Mesodermal cell (in vitro differentiated cells): ENCODE data around the gene FAM204A.

ENCODE experiments used
- H3K27ac ChIP-seq: 2 replicates; pipeline ENCODE4 v1.7.0; 2013; ENCODE audit warnings: mild to moderate bottlenecking, low read depth, low read length, moderate library complexity; ENCODE audit not compliant: severe bottlenecking
- H3K36me3 ChIP-seq: 2 replicates; pipeline ENCODE4 v1.7.1; 2013; ENCODE audit warnings: mild to moderate bottlenecking, low read length, moderate library complexity; ENCODE audit not compliant: control insufficient read depth, insufficient read depth
- H3K4me1 ChIP-seq: one replicate; pipeline ENCODE4 v1.7.1; 2013; ENCODE audit warnings: mild to moderate bottlenecking, low read length; ENCODE audit not compliant: insufficient read depth, control insufficient read depth, poor library complexity, severe bottlenecking
- H3K4me3 ChIP-seq: 2 replicates; pipeline ENCODE4 v1.7.0; 2013; ENCODE audit warnings: low read length, control low read depth, mild to moderate bottlenecking; ENCODE audit not compliant: insufficient read depth, poor library complexity, severe bottlenecking; ENCODE audit errors: extremely low read depth
- H3K9me3 ChIP-seq: 2 replicates; pipeline ENCODE4 v1.7.1; 2013; ENCODE audit warnings: mild to moderate bottlenecking, low read length, moderate library complexity; ENCODE audit not compliant: control insufficient read depth
- WGBS, 2 experiments: methylation state at CpG; one replicate each; pipeline ENCODE4 v1.1.5; 2013; ENCODE audit warnings: missing lambda C conversion rate in 2 of 2; ENCODE audit not compliant: insufficient coverage in 2 of 2; 5-methylcytosine and 5-hydroxymethylcytosine counted together

Gene FAM204A

GRCh38 chr10:118357841-118358240, 15.7 kb upstream of the FAM204A start:
- WGBS, 2 experiments, result no CpG with 5 or more reads among the region's 3 CpGs
- no peaks in the 10 kb centered on the region for H3K36me3 ChIP-seq
- no peak overlapping the region for H3K4me3 ChIP-seq
- H3K9me3 ChIP-seq, result no peaks in the 10 kb centered on the region
- no peak overlapping the region for H3K27ac ChIP-seq
- no peaks in the 10 kb centered on the region for H3K4me1 ChIP-seq

- Histone ChIP-seq H3K4me1 (no peaks in the 10 kb centered on the region), H3K36me3 (no peaks in the 10 kb centered on the region), H3K9me3 (no peaks in the 10 kb centered on the region), H3K4me3 (no peak overlapping the region), H3K27ac (no peak overlapping the region)
- 88 to 100% methylated on average over 2 of the region's 2 CpGs for WGBS, 2 experiments
Measured at GRCh38 chr10:118356628-118357027, 14.5 kb upstream of the FAM204A start.

- Histone ChIP-seq H3K9me3 (no peaks in the 10 kb centered on the region), H3K36me3 (no peaks in the 10 kb centered on the region), H3K27ac (no peak overlapping the region), H3K4me3 (no peak overlapping the region), H3K4me1 (no peaks in the 10 kb centered on the region)
- WGBS, 2 experiments, result 60 to 64% methylated on average over 1 of the region's 3 CpGs
Measured at GRCh38 chr10:118355234-118355633, 13.1 kb upstream of the FAM204A start.

GRCh38 chr10:118349235-118349634, 7.1 kb upstream of the FAM204A start:
- H3K27ac ChIP-seq, result no peak overlapping the region
- no peaks in the 10 kb centered on the region for H3K4me1 ChIP-seq
- H3K9me3 ChIP-seq, result no peaks in the 10 kb centered on the region
- H3K36me3 ChIP-seq, result no peaks in the 10 kb centered on the region
- no peak overlapping the region for H3K4me3 ChIP-seq
- WGBS, 2 experiments, result no CpG with 5 or more reads among the region's 3 CpGs

GRCh38 chr10:118343549-118343948, 1.4 kb upstream of the FAM204A start:
- Histone ChIP-seq H3K4me1 (peaks cover 5% of the 10 kb centered on the region), H3K9me3 (no peaks in the 10 kb centered on the region), H3K4me3 (no peak overlapping the region), H3K27ac (no peak overlapping the region), H3K36me3 (peaks cover 4% of the 10 kb centered on the region)
- WGBS, 2 experiments, result 94 to 100% methylated on average over 2 to 3 of the region's 3 CpGs

GRCh38 chr10:118343115-118343514, 991 bp upstream of the FAM204A start:
- Histone ChIP-seq H3K4me1 (peaks cover 5% of the 10 kb centered on the region), H3K27ac (no peak overlapping the region), H3K4me3 (no peak overlapping the region), H3K9me3 (no peaks in the 10 kb centered on the region), H3K36me3 (peaks cover 8% of the 10 kb centered on the region)
- WGBS, 2 experiments, result 83 to 95% methylated on average over 1 to 4 of the region's 5 CpGs

GRCh38 chr10:118342638-118343020, 505 bp upstream of the FAM204A start:
- peak overlapping the region; percentile 82 for H3K4me3 ChIP-seq
- no peaks in the 10 kb centered on the region for H3K9me3 ChIP-seq
- H3K27ac ChIP-seq, result peak overlapping the region; percentile 80
- WGBS, 2 experiments, result 44 to 57% methylated on average over 6 to 7 of the region's 7 CpGs
- H3K4me1 ChIP-seq, result peaks cover 5% of the 10 kb centered on the region
- peaks cover 13% of the 10 kb centered on the region for H3K36me3 ChIP-seq

GRCh38 chr10:118340486-118340885, 1.6 kb downstream of the FAM204A start:
- H3K4me3 ChIP-seq, result no peak overlapping the region
- H3K27ac ChIP-seq, result no peak overlapping the region

GRCh38 chr10:118339111-118339510, 3.0 kb downstream of the FAM204A start:
- H3K27ac ChIP-seq, result no peak overlapping the region

More at GRCh38 chr10:118340486-118340885, 1.6 kb downstream of the FAM204A start:
- H3K36me3 ChIP-seq, result peaks cover 19% of the 10 kb centered on the region
- WGBS, 2 experiments, result 94% methylated on average over 2 of the region's 2 CpGs; no CpG with 5 or more reads in 1 of the 2 experiments
- no peaks in the 10 kb centered on the region for H3K9me3 ChIP-seq
- H3K4me1 ChIP-seq, result peaks cover 5% of the 10 kb centered on the region

GRCh38 chr10:118337356-118337755, 4.8 kb downstream of the FAM204A start:
- no CpG with 5 or more reads among the region's 1 CpG for WGBS, 2 experiments
- no peak overlapping the region for H3K27ac ChIP-seq
- peaks cover 5% of the 10 kb centered on the region for H3K4me1 ChIP-seq
- no peaks in the 10 kb centered on the region for H3K9me3 ChIP-seq
- peaks cover 44% of the 10 kb centered on the region for H3K36me3 ChIP-seq
- H3K4me3 ChIP-seq, result no peak overlapping the region

More at GRCh38 chr10:118339111-118339510, 3.0 kb downstream of the FAM204A start:
- no peak overlapping the region for H3K4me3 ChIP-seq
- WGBS, 2 experiments, result 86 to 89% methylated on average over 2 of the region's 3 CpGs
- peaks cover 5% of the 10 kb centered on the region for H3K4me1 ChIP-seq
- peaks cover 29% of the 10 kb centered on the region for H3K36me3 ChIP-seq
- no peaks in the 10 kb centered on the region for H3K9me3 ChIP-seq

- H3K9me3 ChIP-seq, result no peaks in the 10 kb centered on the region
- peaks cover 66% of the 10 kb centered on the region for H3K36me3 ChIP-seq
- no peaks in the 10 kb centered on the region for H3K4me1 ChIP-seq
- 90 to 98% methylated on average over 2 to 3 of the region's 3 CpGs for WGBS, 2 experiments
- H3K27ac ChIP-seq, result no peak overlapping the region
- H3K4me3 ChIP-seq, result no peak overlapping the region
Measured at GRCh38 chr10:118333871-118334270, 8.3 kb downstream of the FAM204A start.
